ENCODE results near the gene SLC22A1. TPM values are rescaled to one million over a fixed set of nuclear protein-coding genes. Genes with fewer than 3 reads are reported as not detected.
A peak's percentile ranks its signal among the peaks of the same experiment; 100 is the strongest.
"Not testable (repeated sequence)": the region's sequence is repeated elsewhere in the genome, so short reads cannot be mapped to it uniquely, and the experiment has no call there.

Gene SLC22A1
- total RNA-seq, 3 donors from 2014 or later = 1.7 to 7.0 (median 4.3) TPM

DNA sequence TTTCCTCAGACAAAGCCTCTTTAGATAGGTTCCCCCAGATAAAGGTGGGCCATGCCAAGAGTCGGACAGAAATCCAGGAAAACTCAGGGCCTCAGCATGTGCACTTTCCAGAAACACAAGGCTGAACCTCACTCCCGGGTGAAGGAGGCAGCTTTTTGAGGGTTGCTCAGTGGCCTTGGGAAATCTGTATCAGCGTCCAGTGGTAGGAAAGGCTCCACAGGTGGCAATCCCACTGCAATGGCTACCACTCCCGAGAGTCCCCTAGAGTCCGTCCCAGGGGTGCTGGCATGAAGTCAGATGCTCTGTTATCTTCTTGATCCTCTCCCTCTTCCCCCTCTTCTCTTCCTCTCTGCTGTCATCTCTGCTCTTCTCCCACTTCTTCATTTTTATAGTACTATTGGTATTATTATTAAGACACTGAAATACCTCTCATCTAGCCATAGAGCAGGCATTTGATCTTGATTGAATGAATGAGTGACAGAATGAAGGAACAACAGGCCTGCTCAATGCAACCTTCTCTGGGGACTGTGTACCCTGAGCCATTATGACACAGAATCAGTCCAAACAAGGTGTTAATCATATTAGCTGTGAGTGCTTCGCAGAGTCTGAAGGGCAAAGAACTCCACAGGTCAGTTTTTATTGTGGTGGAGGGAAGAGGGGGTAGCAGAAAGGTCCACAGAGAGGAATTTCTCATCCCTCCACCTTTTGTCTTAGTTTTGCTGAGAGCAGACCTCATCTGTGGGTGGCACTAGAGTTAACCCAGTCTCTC lies 13.3 kb downstream of the SLC22A1 start:
- Mint-ChIP-seq H3K4me1 (ENCODE audit: low read depth) (peaks cover 8% of the 10 kb centered on the region), H3K4me3 (no peak overlapping the region), H3K36me3 (ENCODE audit: insufficient read depth) (no peaks in the 10 kb centered on the region), H3K9me3 (no peaks in the 10 kb centered on the region), H3K27me3 (ENCODE audit: low read depth) (no peaks in the 10 kb centered on the region)
- ATAC-seq (no peak), DNase-seq (no peak)

DNA sequence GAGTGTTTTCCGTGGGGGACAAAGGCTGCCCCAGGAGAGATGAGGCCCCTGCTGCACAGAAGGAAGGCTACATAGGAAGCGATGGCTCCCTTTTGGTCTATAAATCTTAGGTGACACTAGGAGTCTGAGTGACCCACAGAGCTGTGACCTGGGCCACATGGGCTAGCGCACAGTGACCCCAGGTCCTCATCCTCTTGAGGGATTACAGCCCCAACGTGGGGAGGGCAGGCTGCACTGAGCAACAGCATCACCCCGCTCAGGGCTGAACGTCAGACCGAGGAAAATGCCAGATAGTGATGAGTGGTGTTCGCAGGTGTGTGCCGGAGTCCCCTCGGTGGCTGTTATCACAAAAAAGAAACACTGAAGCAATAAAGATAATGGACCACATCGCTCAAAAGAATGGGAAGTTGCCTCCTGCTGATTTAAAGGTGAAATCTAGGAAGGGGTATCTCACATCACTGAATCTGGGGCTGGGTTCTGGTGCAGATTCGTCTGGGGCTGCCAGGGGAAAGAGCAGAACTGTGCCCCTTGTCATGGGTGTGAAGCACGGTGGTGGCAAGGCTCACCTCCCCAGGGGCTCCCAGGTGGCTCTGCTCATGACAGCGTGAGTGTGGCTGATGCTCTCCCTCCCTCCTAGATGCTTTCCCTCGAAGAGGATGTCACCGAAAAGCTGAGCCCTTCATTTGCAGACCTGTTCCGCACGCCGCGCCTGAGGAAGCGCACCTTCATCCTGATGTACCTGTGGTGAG lies 14.5 kb downstream of the SLC22A1 start:
- no peak for DNase-seq

DNA sequence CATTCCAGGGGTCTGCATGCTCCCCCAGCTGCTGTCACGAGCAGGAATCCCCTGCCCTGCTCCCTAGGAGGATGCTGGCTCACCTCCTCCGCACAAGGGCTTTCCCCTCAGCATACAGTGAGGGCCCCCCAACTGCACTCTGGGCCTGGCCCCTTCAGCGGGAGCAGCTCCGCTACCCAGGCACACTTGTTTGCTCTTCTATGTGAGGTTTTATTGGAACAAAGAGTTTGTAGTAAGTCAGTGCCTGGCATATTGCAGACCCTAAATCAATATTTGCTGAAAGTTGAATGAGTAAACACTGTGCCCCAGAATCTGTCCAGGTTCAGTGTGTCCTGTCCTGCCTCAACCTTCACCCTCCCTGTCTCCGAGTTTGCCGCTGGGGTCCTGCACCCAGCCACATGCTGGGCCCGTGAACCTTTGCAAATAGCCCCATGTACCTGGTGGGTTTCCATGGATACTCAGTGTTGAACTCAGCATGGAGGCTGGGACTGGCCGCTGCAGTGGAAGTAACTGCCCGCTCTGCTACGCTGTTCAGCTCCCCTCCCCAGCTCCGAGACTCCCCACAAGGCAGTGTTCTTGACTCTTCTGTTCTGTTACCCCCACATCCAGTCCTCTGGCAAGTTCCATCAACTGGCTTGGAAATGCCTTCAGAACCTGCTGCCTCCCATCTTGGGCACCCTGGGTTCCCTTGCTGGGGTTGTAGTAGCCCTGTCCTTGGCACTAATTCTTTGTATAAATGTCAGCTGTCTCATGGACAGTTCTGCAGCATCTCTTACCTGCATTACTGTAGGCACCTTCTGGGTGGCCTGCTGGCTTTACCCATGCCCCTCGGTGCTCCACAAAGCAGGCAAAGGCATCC lies 15.7 kb downstream of the SLC22A1 start:
- Mint-ChIP-seq H3K4me1 (ENCODE audit: low read depth) (peaks cover 8% of the 10 kb centered on the region), H3K4me3 (no peak overlapping the region), H3K9me3 (no peaks in the 10 kb centered on the region), H3K27me3 (ENCODE audit: low read depth) (no peaks in the 10 kb centered on the region), H3K36me3 (ENCODE audit: insufficient read depth) (no peaks in the 10 kb centered on the region)
- ATAC-seq (no peak), DNase-seq (no peak)

More for the DNA sequence above, 14.5 kb downstream of the SLC22A1 start:
- no peaks in the 10 kb centered on the region for H3K27me3 Mint-ChIP-seq (ENCODE audit: low read depth)
- ATAC-seq = no peak
- no peak overlapping the region for H3K4me3 Mint-ChIP-seq
- H3K4me1 Mint-ChIP-seq (ENCODE audit: low read depth) = peaks cover 8% of the 10 kb centered on the region
- no peaks in the 10 kb centered on the region for H3K36me3 Mint-ChIP-seq (ENCODE audit: insufficient read depth)
- H3K9me3 Mint-ChIP-seq = no peaks in the 10 kb centered on the region

DNA sequence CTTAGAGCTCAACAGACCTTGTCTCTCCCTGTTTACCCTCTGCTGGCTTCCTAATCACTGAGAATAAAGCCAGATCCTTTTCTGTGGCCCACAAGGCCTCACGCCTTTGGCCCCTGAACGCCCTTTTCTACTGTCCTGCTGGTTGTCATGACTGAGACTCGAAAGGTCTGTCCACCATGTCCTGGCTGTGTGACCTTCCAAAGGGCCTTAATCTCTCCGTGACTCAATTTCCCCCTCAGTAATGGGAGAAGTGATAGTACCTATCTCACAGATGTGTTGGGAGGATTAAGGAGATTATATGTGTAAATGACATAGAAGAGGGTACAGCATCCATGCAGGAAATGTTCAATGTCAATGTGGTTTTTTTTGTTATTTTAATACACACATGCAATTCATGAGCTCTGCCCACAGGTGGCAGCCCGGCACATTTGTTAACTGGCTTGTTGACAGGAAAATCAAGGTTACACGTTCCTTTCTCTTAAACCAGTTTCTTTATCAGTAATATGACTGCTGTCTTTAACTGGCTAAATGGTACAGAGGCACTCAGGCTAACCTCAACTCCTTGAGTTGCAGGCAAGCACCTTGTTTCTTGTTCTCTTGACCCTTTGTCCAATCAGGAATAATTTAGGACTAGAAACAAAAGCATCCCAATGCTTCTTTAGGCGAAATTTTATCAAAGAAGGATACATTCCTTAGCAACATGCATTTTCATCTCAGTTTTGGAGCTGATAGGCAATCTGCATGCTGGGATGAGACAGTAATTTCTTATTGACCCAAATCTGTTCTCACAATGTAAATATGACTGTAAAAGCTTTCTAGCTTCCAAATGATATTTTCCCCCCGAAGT lies 16.6 kb downstream of the SLC22A1 start:
- Mint-ChIP-seq H3K4me3 (no peak overlapping the region), H3K9me3 (no peaks in the 10 kb centered on the region), H3K4me1 (ENCODE audit: low read depth) (peaks cover 8% of the 10 kb centered on the region), H3K27me3 (ENCODE audit: low read depth) (no peaks in the 10 kb centered on the region), H3K36me3 (ENCODE audit: insufficient read depth) (no peaks in the 10 kb centered on the region)
- ATAC-seq (peak in 1 of 2 donors; percentile 27), DNase-seq (peak; percentile 45)

GRCh38 chr6:160138839-160139419 lies 17.3 kb downstream of the SLC22A1 start:
- Mint-ChIP-seq H3K9me3 (no peaks in the 10 kb centered on the region), H3K4me1 (ENCODE audit: low read depth) (peaks cover 8% of the 10 kb centered on the region), H3K36me3 (ENCODE audit: insufficient read depth) (no peaks in the 10 kb centered on the region), H3K27me3 (ENCODE audit: low read depth) (no peaks in the 10 kb centered on the region), H3K4me3 (no peak overlapping the region)
- no peak for DNase-seq
- no peak for ATAC-seq

- H3K36me3 Mint-ChIP-seq (ENCODE audit: insufficient read depth) = peaks cover 3% of the 10 kb centered on the region
- ATAC-seq = peak; percentile 49 to 65
- H3K9me3 Mint-ChIP-seq = peaks cover 3% of the 10 kb centered on the region
- DNase-seq = no peak
- peaks cover 8% of the 10 kb centered on the region for H3K4me1 Mint-ChIP-seq (ENCODE audit: low read depth)
- H3K27me3 Mint-ChIP-seq (ENCODE audit: low read depth) = no peaks in the 10 kb centered on the region
- no peak overlapping the region for H3K4me3 Mint-ChIP-seq
Observed at GRCh38 chr6:160139420-160139851, 17.8 kb downstream of the SLC22A1 start.

DNA sequence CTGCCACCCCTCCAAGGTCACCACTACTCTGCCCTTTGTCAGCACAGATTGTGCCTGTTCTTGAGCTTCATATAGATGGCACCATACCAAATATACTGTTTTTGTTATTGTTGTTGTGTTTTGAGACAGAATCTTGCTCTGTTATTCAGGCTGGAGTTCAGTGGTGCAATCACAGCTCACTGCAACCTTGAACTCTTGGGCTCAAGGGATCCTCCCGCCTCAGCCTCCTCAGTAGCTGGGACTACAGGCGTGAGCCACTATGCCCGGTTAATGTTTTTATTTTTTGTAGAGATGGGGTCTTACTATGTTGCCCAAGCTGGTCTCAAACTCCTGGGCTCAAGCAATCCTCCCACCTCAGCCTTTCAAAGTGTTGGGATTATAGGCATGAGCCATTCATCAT lies 18.9 kb downstream of the SLC22A1 start:
- not testable (repeated sequence) for H3K9me3 Mint-ChIP-seq; ATAC-seq; DNase-seq; H3K36me3 Mint-ChIP-seq (ENCODE audit: insufficient read depth); H3K4me3 Mint-ChIP-seq; H3K4me1 Mint-ChIP-seq (ENCODE audit: low read depth); H3K27me3 Mint-ChIP-seq (ENCODE audit: low read depth)

DNA sequence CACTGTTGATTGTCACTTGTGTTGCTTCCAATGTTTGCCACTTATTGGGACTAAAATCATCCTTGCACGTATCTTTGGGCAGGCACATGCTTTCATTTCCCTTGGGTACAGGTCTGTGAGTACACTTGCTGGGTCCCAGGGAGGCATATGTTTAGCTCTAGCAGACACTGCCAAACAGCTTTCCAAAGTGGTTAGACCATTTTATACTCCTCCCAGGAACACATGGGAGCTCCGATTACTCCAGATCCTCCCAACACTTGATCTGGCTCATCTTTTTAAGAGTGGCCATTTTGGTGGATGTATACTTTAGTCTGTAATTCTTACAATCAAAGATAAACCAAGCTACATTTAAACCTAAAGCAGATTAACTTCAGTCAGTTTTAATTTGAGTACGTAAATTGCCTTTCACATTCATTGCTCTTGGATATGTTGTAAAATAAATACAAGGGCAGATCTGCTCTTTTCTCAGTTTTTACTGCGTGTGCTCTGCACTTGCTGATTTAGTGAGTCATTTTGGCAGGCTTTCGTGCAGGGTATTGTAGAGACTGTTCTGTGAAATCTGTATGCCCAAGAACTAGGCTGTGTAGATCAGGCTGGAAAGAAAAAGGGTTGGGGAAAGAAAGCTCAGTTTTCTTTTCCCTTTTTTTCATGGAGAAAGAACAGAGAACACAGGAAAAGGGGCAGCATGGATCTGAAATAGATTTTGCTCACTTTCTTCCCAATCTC lies 19.5 kb downstream of the SLC22A1 start:
- DNase-seq = no peak
- peaks cover 4% of the 10 kb centered on the region for H3K9me3 Mint-ChIP-seq
- H3K36me3 Mint-ChIP-seq (ENCODE audit: insufficient read depth) = peaks cover 5% of the 10 kb centered on the region
- H3K27me3 Mint-ChIP-seq (ENCODE audit: low read depth) = no peaks in the 10 kb centered on the region
- no peak overlapping the region for H3K4me3 Mint-ChIP-seq
- ATAC-seq = no peak
- H3K4me1 Mint-ChIP-seq (ENCODE audit: low read depth) = peaks cover 8% of the 10 kb centered on the region

DNA sequence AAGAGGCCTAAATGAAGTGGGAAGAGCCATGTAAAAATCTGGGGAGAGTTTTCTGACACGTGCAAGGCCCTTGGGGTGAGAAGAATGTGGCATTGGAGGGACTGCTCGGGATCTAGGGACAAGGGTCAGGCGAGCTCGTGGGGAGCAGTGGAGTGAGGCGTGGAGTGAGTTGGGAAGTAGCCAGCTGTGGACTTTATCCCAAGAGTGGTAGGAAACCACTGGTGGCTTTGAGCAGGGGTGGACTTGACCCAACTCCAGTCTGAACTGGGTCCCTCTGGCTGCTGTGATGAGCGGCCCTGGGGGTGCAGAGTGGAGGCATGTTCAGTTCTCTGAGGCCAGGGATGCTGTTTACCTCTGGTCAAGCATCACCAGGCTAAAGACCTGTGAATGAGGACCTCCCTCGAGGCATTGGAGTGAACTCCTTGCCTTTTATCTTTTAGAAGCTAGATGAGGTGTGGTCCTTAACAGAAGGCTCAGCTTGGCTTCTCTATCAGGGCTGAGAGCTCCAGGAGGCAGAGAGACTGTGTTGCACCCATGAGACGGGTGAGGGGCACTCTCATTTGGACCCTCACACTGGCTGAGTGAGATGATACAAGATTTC lies 20.6 kb downstream of the SLC22A1 start:
- ATAC-seq = no peak
- Mint-ChIP-seq H3K9me3 (peaks cover 4% of the 10 kb centered on the region), H3K4me3 (no peak overlapping the region), H3K4me1 (ENCODE audit: low read depth) (peaks cover 8% of the 10 kb centered on the region), H3K27me3 (ENCODE audit: low read depth) (no peaks in the 10 kb centered on the region), H3K36me3 (ENCODE audit: insufficient read depth) (peaks cover 6% of the 10 kb centered on the region)
- no peak for DNase-seq

DNA sequence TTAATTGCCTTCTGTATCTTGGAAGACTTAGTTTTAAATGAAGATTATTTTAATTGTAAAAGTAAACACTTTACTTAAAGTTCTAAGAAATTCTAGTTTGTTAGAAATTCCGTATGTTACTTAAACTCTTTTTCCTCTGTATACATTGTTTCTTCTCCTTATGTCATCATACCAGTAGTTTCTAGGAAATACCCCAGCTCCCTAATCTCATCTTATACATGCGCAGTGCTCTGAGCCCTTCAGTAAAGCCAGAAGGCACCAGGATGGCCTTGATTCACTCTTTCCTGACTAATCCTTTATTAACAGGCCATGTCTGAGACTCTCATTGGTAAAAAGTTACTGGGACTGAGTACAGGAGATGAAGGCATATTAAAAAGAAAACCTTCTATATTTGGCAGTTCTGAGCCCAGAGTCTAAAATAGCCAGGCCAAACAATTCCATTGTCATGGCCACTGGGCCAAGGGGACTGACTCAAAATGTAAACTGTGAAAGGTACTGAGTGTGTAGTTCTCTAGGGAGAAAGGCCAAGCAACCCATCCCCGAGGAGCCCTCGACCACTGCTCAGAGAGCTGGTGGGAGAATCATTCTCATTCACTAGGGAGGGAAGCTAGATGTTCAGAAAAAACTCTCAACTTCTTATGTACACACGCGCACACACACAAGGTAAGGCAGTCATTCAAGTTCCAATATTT lies 25.0 kb downstream of the SLC22A1 start:
- H3K27me3 Mint-ChIP-seq (ENCODE audit: low read depth) = peaks cover 2% of the 10 kb centered on the region
- H3K4me3 Mint-ChIP-seq = no peak overlapping the region
- H3K36me3 Mint-ChIP-seq (ENCODE audit: insufficient read depth) = peaks cover 10% of the 10 kb centered on the region
- no peak for DNase-seq
- ATAC-seq = no peak
- no peaks in the 10 kb centered on the region for H3K4me1 Mint-ChIP-seq (ENCODE audit: low read depth)
- H3K9me3 Mint-ChIP-seq = peaks cover 10% of the 10 kb centered on the region

GRCh38 chr6:160147146-160147536 lies 25.5 kb downstream of the SLC22A1 start:
- Mint-ChIP-seq H3K4me1 (ENCODE audit: low read depth) (no peaks in the 10 kb centered on the region), H3K9me3 (peaks cover 11% of the 10 kb centered on the region), H3K4me3 (no peak overlapping the region), H3K36me3 (ENCODE audit: insufficient read depth) (peaks cover 10% of the 10 kb centered on the region), H3K27me3 (ENCODE audit: low read depth) (peaks cover 2% of the 10 kb centered on the region)
- DNase-seq (no peak), ATAC-seq (no peak)

- H3K4me3 Mint-ChIP-seq = no peak overlapping the region
- ATAC-seq = no peak
- no peak for DNase-seq
- peaks cover 17% of the 10 kb centered on the region for H3K9me3 Mint-ChIP-seq
- H3K4me1 Mint-ChIP-seq (ENCODE audit: low read depth) = no peaks in the 10 kb centered on the region
- H3K36me3 Mint-ChIP-seq (ENCODE audit: insufficient read depth) = peaks cover 10% of the 10 kb centered on the region
- H3K27me3 Mint-ChIP-seq (ENCODE audit: low read depth) = no peaks in the 10 kb centered on the region
Observed at GRCh38 chr6:160154471-160154870, 32.9 kb downstream of the SLC22A1 start.

Measured in activated T-cell treated with anti-CD3 and anti-CD28 coated beads, Interleukin-2, amount 50 U/mL, for 4 hours (primary cell).